A673 (cell line): ENCODE results near the gene CLK3. TPM values are rescaled to one million over a fixed set of nuclear protein-coding genes. Genes with fewer than 3 reads are reported as not detected.
A peak's percentile ranks its signal among the peaks of the same experiment; 100 is the strongest.

ENCODE experiments used
- BruUV-seq: library from RNA; stranded (reverse); fragments of 400-500 nt; replicated peaks from 2 replicates; lab custom pipeline; 2021; lab: Mats Ljungman, UMichigan
- CTCF ChIA-PET: fragments of 300-600 bp; sonication (Branson Sonifier 250); formaldehyde crosslinking; loops from one replicate; lab custom pipeline; 2022; ENCODE audit warnings: antibody characterized with exemption; lab: Charles Lee
- POLR2A ChIA-PET: fragments of 300-600 bp; sonication (Branson Sonifier 250); formaldehyde crosslinking; loops from one replicate; lab custom pipeline; 2022; ENCODE audit warnings: antibody characterized with exemption; ENCODE audit not compliant: low non-redundant PET; lab: Charles Lee
- DNase-seq: peaks from one replicate; pipeline ENCODE4 v3.0.0-alpha.2; 2015; ENCODE audit warnings: low spot score
- H3K27ac ChIP-seq: fragments of 200-600 bp; sonication (generic); 2 replicates; pipeline ENCODE4 v1.5.1; 2016; ENCODE audit warnings: mixed run types, low read depth, mild to moderate bottlenecking, mixed read lengths, antibody characterized with exemption, low read length; ENCODE audit not compliant: poor library complexity, severe bottlenecking
- H3K27me3 ChIP-seq: fragments of 200-600 bp; sonication (generic); replicated peaks from 2 replicates; pipeline ENCODE4 v1.6.1; 2017; ENCODE audit warnings: mixed run types, low read depth, mild to moderate bottlenecking, mixed read lengths, antibody characterized with exemption, low read length; ENCODE audit not compliant: insufficient read depth, poor library complexity
- H3K36me3 ChIP-seq: fragments of 200-600 bp; sonication (generic); 2 replicates; pipeline ENCODE4 v1.6.1; 2016; ENCODE audit warnings: mixed run types, mild to moderate bottlenecking, mixed read lengths, antibody characterized with exemption, low read length; ENCODE audit not compliant: insufficient read depth, poor library complexity, severe bottlenecking
- H3K4me1 ChIP-seq: fragments of 200-600 bp; sonication (generic); 2 replicates; pipeline ENCODE4 v1.6.1; 2017; ENCODE audit warnings: mixed run types, mild to moderate bottlenecking, mixed read lengths, antibody characterized with exemption, low read length; ENCODE audit not compliant: insufficient read depth, poor library complexity, severe bottlenecking
- H3K4me3 ChIP-seq: fragments of 200-600 bp; sonication (generic); 2 replicates; pipeline ENCODE4 v1.5.1; 2016; ENCODE audit warnings: low read depth, mixed run types, mild to moderate bottlenecking, mixed read lengths, low read length; ENCODE audit not compliant: poor library complexity, severe bottlenecking
- H3K9me3 ChIP-seq: fragments of 200-600 bp; sonication (generic); 2 replicates; pipeline ENCODE4 v1.6.1; 2016; ENCODE audit warnings: mixed run types, low read depth, mild to moderate bottlenecking, mixed read lengths, antibody characterized with exemption, low read length; ENCODE audit not compliant: poor library complexity, severe bottlenecking
- EZH2 ChIP-seq: fragments of 200-600 bp; sonication (generic); IDR thresholded peaks from 2 replicates; pipeline ENCODE4 v1.6.1; 2017; ENCODE audit warnings: borderline replicate concordance, low read depth, mild to moderate bottlenecking, mixed read lengths, antibody characterized with exemption, low read length; ENCODE audit not compliant: poor library complexity, severe bottlenecking
- intact Hi-C: fragments of 100-400 bp; cut with micrococcal nuclease; formaldehyde crosslinking; loops from one replicate; pipeline ENCODE4 v1.10.0; 2022; ENCODE audit not compliant: unreplicated experiment
- total RNA-seq: library from RNA; stranded (reverse); gene quantifications from 2 replicates; pipeline ENCODE4 v1.2.3, GENCODE V29; 2021
- TF ChIP-seq, protein P1 (sequence below): fragments of 300-800, 200-600 bp; sonication (generic); conservative IDR thresholded peaks from 2 replicates; pipeline ENCODE4 v1.5.1; 2017; ENCODE audit warnings: low read depth, mild to moderate bottlenecking, antibody characterized with exemption, low read length, moderate library complexity, mixed read lengths

The CLK3 gene
- total RNA-seq, 1 experiment from 2014 or later, result 66.8 TPM

DNA sequence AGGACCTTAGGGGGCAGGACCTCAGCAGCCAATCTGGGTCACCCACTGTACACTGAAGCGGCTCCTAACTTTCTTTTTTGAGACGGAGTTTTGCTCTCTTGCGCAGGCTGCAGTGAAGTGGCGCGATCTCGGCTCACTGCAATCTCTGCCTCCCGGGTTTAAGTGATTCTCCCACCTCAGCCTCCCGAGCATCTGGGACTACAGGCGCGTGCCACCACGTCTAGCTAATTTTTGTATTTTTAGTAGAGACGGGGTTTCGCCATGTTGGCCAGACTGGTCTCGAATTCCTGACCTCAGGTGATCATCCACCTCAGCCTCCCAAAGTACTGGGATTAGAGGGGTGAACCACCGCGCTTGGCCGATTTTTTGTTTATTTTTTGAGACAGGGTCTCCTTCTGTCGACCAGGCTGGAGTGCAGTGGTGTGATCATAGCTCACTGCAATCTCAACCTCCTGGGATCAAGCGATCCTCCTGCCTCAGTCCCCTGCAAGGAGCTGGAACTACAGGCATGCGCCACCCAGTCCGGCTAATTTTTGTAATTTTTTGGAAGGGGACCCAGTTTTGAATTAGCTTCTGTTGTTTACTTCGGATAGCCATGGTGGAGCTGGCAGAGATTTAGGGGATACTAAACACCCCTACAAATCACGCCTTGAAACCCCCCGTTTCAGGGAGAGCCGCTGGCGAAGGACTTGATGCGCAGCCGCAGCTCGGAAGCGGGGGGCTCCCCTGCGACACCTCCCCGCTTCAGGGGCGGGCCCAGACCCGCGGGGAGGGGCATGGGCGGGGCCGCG lies 1.5 kb upstream of the CLK3 start:
- no peaks in the 10 kb centered on the region for H3K36me3 ChIP-seq
- no peaks in the 10 kb centered on the region for H3K9me3 ChIP-seq
- H3K4me3 ChIP-seq, result peak overlapping the region; percentile 69
- intact Hi-C loops, result loop anchor here (2.0 kb wide), 1 partner anchor 73 kb away; the partner anchor contains the start of gene ARID3B
- CTCF ChIA-PET, result interaction anchor here (1.1 to 1.6 kb wide), 2 partner anchors 18 to 157 kb away, joined by 3 to 5 read pairs; no protein-coding TSS in a partner anchor
- no peaks in the 10 kb centered on the region for H3K27me3 ChIP-seq
- POLR2A ChIA-PET, result no interaction called here
- H3K4me1 ChIP-seq, result peaks cover 13% of the 10 kb centered on the region
- BruUV-seq, result no TSS peak
- no peak for TF ChIP-seq EZH2
- TF ChIP-seq, protein P1, sequence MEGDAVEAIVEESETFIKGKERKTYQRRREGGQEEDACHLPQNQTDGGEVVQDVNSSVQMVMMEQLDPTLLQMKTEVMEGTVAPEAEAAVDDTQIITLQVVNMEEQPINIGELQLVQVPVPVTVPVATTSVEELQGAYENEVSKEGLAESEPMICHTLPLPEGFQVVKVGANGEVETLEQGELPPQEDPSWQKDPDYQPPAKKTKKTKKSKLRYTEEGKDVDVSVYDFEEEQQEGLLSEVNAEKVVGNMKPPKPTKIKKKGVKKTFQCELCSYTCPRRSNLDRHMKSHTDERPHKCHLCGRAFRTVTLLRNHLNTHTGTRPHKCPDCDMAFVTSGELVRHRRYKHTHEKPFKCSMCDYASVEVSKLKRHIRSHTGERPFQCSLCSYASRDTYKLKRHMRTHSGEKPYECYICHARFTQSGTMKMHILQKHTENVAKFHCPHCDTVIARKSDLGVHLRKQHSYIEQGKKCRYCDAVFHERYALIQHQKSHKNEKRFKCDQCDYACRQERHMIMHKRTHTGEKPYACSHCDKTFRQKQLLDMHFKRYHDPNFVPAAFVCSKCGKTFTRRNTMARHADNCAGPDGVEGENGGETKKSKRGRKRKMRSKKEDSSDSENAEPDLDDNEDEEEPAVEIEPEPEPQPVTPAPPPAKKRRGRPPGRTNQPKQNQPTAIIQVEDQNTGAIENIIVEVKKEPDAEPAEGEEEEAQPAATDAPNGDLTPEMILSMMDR, result no peak
- no peak for DNase-seq
- H3K27ac ChIP-seq, result peak overlapping the region; percentile 97

DNA sequence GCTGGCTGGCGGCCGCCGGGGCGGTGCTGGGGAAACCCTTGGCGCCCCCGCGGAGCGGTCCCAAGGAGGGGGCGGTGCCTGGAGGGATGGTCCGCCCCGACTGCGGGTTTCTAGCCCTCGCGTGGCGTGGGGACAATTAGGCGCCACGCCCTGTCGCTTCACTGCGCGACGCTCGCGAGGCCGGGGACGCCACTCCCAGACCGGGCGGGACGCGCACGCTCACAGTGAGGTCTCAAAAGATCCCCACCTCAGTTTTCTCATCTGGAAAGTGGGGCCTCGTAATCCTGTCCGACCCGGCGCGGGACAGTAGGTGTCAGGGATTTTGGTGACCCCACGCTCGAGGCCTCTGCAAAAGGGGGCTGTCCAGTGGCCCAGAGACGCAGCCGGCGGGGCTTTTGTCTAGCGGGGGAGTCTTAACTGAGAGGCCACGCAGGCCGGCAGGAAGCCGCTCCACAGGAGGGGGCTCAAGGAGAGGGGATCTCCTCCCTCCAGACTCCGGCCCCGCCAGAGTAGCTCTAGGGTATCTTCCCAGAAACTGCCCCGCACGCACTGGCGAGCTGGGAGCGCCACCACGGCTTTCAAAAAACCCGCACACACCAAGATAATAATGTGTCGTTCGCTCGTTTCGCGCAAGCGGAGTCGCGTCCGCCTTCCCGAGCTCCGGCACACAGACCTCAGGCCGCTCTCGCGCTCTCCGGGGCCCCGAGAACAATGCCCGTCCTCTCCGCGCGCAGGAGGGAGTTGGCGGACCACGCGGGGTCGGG lies 710 bp upstream of the CLK3 start:
- peak overlapping the region; percentile 97 for H3K27ac ChIP-seq
- TSS peak; percentile 84 for BruUV-seq
- TF ChIP-seq, protein P1, result no peak
- TF ChIP-seq EZH2, result no peak
- intact Hi-C loops, result loop anchor here (2.0 to 5.0 kb wide), 2 partner anchors 74 to 243 kb away; partner anchors contain the start of gene ARID3B
- H3K9me3 ChIP-seq, result no peaks in the 10 kb centered on the region
- peaks cover 7% of the 10 kb centered on the region for H3K36me3 ChIP-seq
- POLR2A ChIA-PET, result interaction anchor here (0.5 kb wide), 1 partner anchor 31 kb away, joined by 13 read pairs; no protein-coding TSS in a partner anchor
- peaks cover 13% of the 10 kb centered on the region for H3K4me1 ChIP-seq
- peak overlapping the region; percentile 69 for H3K4me3 ChIP-seq
- H3K27me3 ChIP-seq, result no peaks in the 10 kb centered on the region
- CTCF ChIA-PET, result interaction anchor here (1.0 kb wide), 1 partner anchor 154 kb away, joined by 4 read pairs; no protein-coding TSS in a partner anchor
- peak; percentile 89 for DNase-seq

DNA sequence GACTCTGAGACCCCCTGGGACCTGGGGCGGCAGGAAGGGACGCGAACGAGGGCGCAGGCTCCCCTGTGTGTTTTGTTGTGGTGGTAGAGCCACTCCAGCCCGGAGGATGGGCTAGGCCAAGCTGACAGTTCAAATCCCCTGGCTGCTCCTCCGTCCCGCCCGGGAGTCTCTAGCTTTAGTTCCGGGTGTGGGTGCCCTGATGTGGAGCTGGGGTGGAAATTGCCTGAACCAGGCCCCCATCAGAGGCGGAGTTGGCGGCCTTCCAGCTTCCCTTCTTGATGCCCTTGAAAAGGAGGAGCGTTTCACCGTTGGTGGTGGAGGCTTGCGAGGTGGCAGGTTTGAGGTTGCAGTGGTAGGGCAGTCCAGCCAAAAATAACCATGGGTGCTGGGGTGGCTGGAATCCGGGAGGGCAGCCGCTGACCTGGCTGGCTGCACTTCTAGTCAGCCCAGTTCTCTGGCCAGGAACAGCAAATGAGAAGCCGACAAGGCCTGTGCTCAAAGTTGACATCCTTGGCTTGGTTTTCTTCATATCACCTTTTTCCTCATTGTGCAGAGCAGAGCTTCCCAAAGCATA lies 817 bp downstream of the CLK3 start:
- TF ChIP-seq, protein P1, result no peak
- TF ChIP-seq EZH2, result no peak
- ChIA-PET CTCF (interaction anchor here (1.0 kb wide), 1 partner anchor 152 kb away, joined by 4 read pairs; no protein-coding TSS in a partner anchor), POLR2A (interaction anchor here (0.6 kb wide), 1 partner anchor 285 kb away, joined by 5 read pairs; no protein-coding TSS in a partner anchor)
- H3K27me3 ChIP-seq, result no peaks in the 10 kb centered on the region
- H3K27ac ChIP-seq, result peak overlapping the region; percentile 97
- peaks cover 22% of the 10 kb centered on the region for H3K36me3 ChIP-seq
- no TSS peak for BruUV-seq
- DNase-seq, result peak; percentile 65
- no peaks in the 10 kb centered on the region for H3K9me3 ChIP-seq
- peak overlapping the region; percentile 69 for H3K4me3 ChIP-seq
- peaks cover 13% of the 10 kb centered on the region for H3K4me1 ChIP-seq
- intact Hi-C loops, result loop anchor here (5.0 kb wide), 1 partner anchor 244 kb away; no protein-coding TSS in a partner anchor
